H1 (cell line): ENCODE measurements around the gene KCNH1. TPM values are rescaled to one million over a fixed set of nuclear protein-coding genes. Genes with fewer than 3 reads are reported as not detected.

Experiments
- CTCF ChIA-PET: fragments of 300-600 bp; sonication (Branson Sonifier 250); formaldehyde crosslinking; loops from one replicate; lab custom pipeline; 2021; ENCODE audit not compliant: partially characterized antibody; lab: Charles Lee
- POLR2A ChIA-PET: fragments of 300-600 bp; sonication (Branson Sonifier 250); formaldehyde crosslinking; loops from one replicate; lab custom pipeline; 2021; ENCODE audit warnings: inconsistent platforms; ENCODE audit not compliant: partially characterized antibody; lab: Charles Lee
- DNase-seq, 2 experiments: peaks; one replicate each; pipeline versions ENCODE4 v3.0.0 to v3.0.0-alpha.2; 2010 to 2022; ENCODE audit warnings: low spot score in 2 of 2, low read depth in 1 of 2, mixed read lengths in 1 of 2
- FAIRE-seq: peaks from 2 replicates; lab custom pipeline; 2011; peaks lifted over from hg19 to GRCh38; lab: Jason Lieb, UNC
- H2AFZ ChIP-seq: 2 replicates; pipeline ENCODE4 v1.8.1; 2012; ENCODE audit warnings: low read length, inconsistent platforms
- H2AK5ac ChIP-seq: 2 replicates; pipeline ENCODE4 v1.6.1; 2013; ENCODE audit warnings: low read depth, low read length
- H2BK120ac ChIP-seq: replicated peaks from 2 replicates; pipeline ENCODE3; 2013; ENCODE audit warnings: low read depth, low read length, inconsistent platforms
- H2BK12ac ChIP-seq: 2 replicates; pipeline ENCODE4 v1.6.1; 2013; ENCODE audit warnings: low read depth, low read length
- H2BK15ac ChIP-seq: 2 replicates; pipeline ENCODE4 v1.6.1; 2013; ENCODE audit warnings: low read length
- H2BK20ac ChIP-seq: 2 replicates; pipeline ENCODE4 v1.6.1; 2013; ENCODE audit warnings: low read length
- H2BK5ac ChIP-seq: 2 replicates; pipeline ENCODE4 v1.6.1; 2013; ENCODE audit warnings: low read depth, low read length
- H3K14ac ChIP-seq: 2 replicates; pipeline ENCODE4 v1.6.1; 2013; ENCODE audit warnings: inconsistent platforms; ENCODE audit not compliant: insufficient read length
- H3K18ac ChIP-seq: 2 replicates; pipeline ENCODE4 v1.6.1; 2013; ENCODE audit warnings: low read length; ENCODE audit errors: extremely low read depth
- H3K23ac ChIP-seq: 2 replicates; pipeline ENCODE4 v1.6.1; 2013; ENCODE audit warnings: inconsistent platforms; ENCODE audit not compliant: insufficient read length
- H3K23me2 ChIP-seq: 2 replicates; pipeline ENCODE4 v1.6.1; 2013; ENCODE audit warnings: low read depth, low read length
- H3K27ac ChIP-seq: 2 replicates; pipeline ENCODE4 v1.6.1; 2011; ENCODE audit warnings: low read depth, low read length, inconsistent platforms
- H3K27me3 ChIP-seq, 4 experiments: replicated peaks in 1 of 4; 1 replicate in 1 of 4; 2 replicates in 3 of 4; pipeline versions ENCODE4 v1.6.1 to v1.8.1; 2011 to 2013; ENCODE audit warnings: low read length in 3 of 4, mild to moderate bottlenecking in 3 of 4, inconsistent platforms in 2 of 4, mixed read lengths in 2 of 4, moderate library complexity in 1 of 4; ENCODE audit not compliant: control insufficient read depth in 3 of 4, insufficient read depth in 3 of 4; ENCODE audit errors: extremely low read depth in 1 of 4
- H3K36me3 ChIP-seq, 4 experiments: 2 replicates each; pipeline versions ENCODE4 v1.6.1 to v1.8.1; 2011 to 2013; ENCODE audit warnings: mild to moderate bottlenecking in 4 of 4, low read length in 3 of 4, moderate library complexity in 2 of 4, control low read depth in 1 of 4, inconsistent platforms in 1 of 4; ENCODE audit not compliant: insufficient read depth in 4 of 4, control insufficient read depth in 2 of 4
- H3K4ac ChIP-seq: replicated peaks from 2 replicates; pipeline ENCODE3; 2013; ENCODE audit warnings: low read length, low read depth, mixed read lengths, inconsistent platforms; ENCODE audit not compliant: insufficient read length
- H3K4me1 ChIP-seq, 4 experiments: replicated peaks in 1 of 4; 1 replicate in 1 of 4; 2 replicates in 3 of 4; pipeline versions ENCODE4 v1.6.1 to v1.8.1; 2011 to 2013; ENCODE audit warnings: low read length in 3 of 4, inconsistent platforms in 2 of 4, mixed read lengths in 1 of 4; ENCODE audit not compliant: insufficient read depth in 4 of 4, control insufficient read depth in 3 of 4
- H3K4me2 ChIP-seq, 2 experiments: 2 replicates each; pipeline versions ENCODE4 v1.6.1 to v1.8.1; 2011 to 2013; ENCODE audit warnings: low read depth in 2 of 2, low read length in 2 of 2, control low read depth in 1 of 2, inconsistent platforms in 1 of 2, mild to moderate bottlenecking in 1 of 2; ENCODE audit not compliant: insufficient read depth in 1 of 2
- H3K4me3 ChIP-seq, 4 experiments: fragments of 200-600, 300-600 bp in 1 of 4; sonication (generic), shearing (Covaris generic), sonication (Bioruptor Twin) in 1 of 4; 2 replicates each; pipeline versions ENCODE4 v1.5.1 to v1.8.1; 2011 to 2016; ENCODE audit warnings: low read length in 4 of 4, low read depth in 3 of 4, control low read depth in 2 of 4, inconsistent platforms in 2 of 4, mild to moderate bottlenecking in 2 of 4, mixed read lengths in 1 of 4, moderate library complexity in 1 of 4; ENCODE audit not compliant: insufficient read depth in 2 of 4; ENCODE audit errors: extremely low read depth in 1 of 4
- H3K56ac ChIP-seq: replicated peaks from 2 replicates; pipeline ENCODE3; 2013; ENCODE audit warnings: low read depth, mild to moderate bottlenecking, mixed read lengths, low read length, inconsistent platforms; ENCODE audit not compliant: insufficient read length
- H3K79me1 ChIP-seq: 2 replicates; pipeline ENCODE4 v1.6.1; 2013; ENCODE audit warnings: low read depth, low read length, control low read depth
- H3K79me2 ChIP-seq, 2 experiments: 2 replicates each; pipeline versions ENCODE4 v1.6.1 to v1.8.1; 2012 to 2013; ENCODE audit warnings: low read length in 2 of 2, mild to moderate bottlenecking in 2 of 2, inconsistent platforms in 1 of 2; ENCODE audit not compliant: insufficient read depth in 2 of 2, control insufficient read depth in 1 of 2
- H3K9ac ChIP-seq, 4 experiments: replicated peaks in 1 of 4; 1 replicate in 1 of 4; 2 replicates in 3 of 4; pipeline versions ENCODE4 v1.6.1 to v1.8.1; 2011 to 2013; ENCODE audit warnings: low read depth in 3 of 4, low read length in 3 of 4, control low read depth in 2 of 4, mild to moderate bottlenecking in 2 of 4, moderate library complexity in 2 of 4, inconsistent platforms in 1 of 4; ENCODE audit errors: extremely low read depth in 1 of 4
- H3K9me3 ChIP-seq, 2 experiments: 2 replicates each; pipeline versions ENCODE4 v1.6.1 to v1.8.1; 2012 to 2013; ENCODE audit warnings: mild to moderate bottlenecking in 2 of 2, moderate library complexity in 2 of 2, control low read depth in 1 of 2, inconsistent platforms in 1 of 2, low read depth in 1 of 2, low read length in 1 of 2, mixed read lengths in 1 of 2; ENCODE audit not compliant: insufficient read depth in 2 of 2
- H4K20me1 ChIP-seq, 2 experiments: replicated peaks in 1 of 2; 2 replicates each; pipeline versions ENCODE3 to v1.8.1; 2011 to 2013; ENCODE audit warnings: inconsistent platforms in 2 of 2, low read length in 2 of 2, mild to moderate bottlenecking in 1 of 2; ENCODE audit not compliant: insufficient read depth in 2 of 2, control insufficient read depth in 1 of 2
- H4K5ac ChIP-seq: 2 replicates; pipeline ENCODE4 v1.6.1; 2013; ENCODE audit warnings: low read length, low read depth, mixed read lengths, inconsistent platforms; ENCODE audit not compliant: insufficient read length
- H4K8ac ChIP-seq: 2 replicates; pipeline ENCODE4 v1.8.0; 2013; ENCODE audit warnings: mild to moderate bottlenecking, moderate library complexity, low read length, inconsistent platforms; ENCODE audit not compliant: insufficient read depth; ENCODE audit errors: extremely low read depth
- H4K91ac ChIP-seq: replicated peaks from 2 replicates; pipeline ENCODE3; 2013; ENCODE audit warnings: low read length, mixed read lengths, inconsistent platforms; ENCODE audit not compliant: insufficient read length
- BACH1 ChIP-seq: IDR thresholded peaks from 2 replicates; pipeline ENCODE4 v1.6.1; 2012; ENCODE audit warnings: low read length, improper control_type of control experiment
- BRCA1 ChIP-seq: IDR thresholded peaks from 2 replicates; pipeline ENCODE4 v1.6.1; 2012; ENCODE audit warnings: low read depth, low read length, improper control_type of control experiment
- CHD1 ChIP-seq: IDR thresholded peaks from 2 replicates; pipeline ENCODE4 v1.6.1; 2012; ENCODE audit warnings: low read depth, low read length, improper control_type of control experiment
- GTF2F1 ChIP-seq: IDR thresholded peaks from 2 replicates; pipeline ENCODE4 v1.6.1; 2012; ENCODE audit warnings: low read depth, low read length, improper control_type of control experiment, borderline replicate concordance
- JUND ChIP-seq: IDR thresholded peaks from 2 replicates; pipeline ENCODE4 v1.6.1; 2011; ENCODE audit warnings: mild to moderate bottlenecking, improper control_type of control experiment, low read length
- KDM1A ChIP-seq: fragments of 200-600, 300-600 bp; sonication (generic); IDR thresholded peaks from 2 replicates; pipeline ENCODE4 v1.7.1; 2016; ENCODE audit warnings: mild to moderate bottlenecking, low read length, borderline replicate concordance
- SP2 ChIP-seq: IDR thresholded peaks from 2 replicates; pipeline ENCODE4 v1.6.1; 2012; ENCODE audit warnings: mild to moderate bottlenecking, low read length, inconsistent platforms
- TAF1 ChIP-seq: IDR thresholded peaks from 2 replicates; pipeline ENCODE4 v1.6.1; 2011; ENCODE audit warnings: mild to moderate bottlenecking, low read depth, low read length
- TAF7 ChIP-seq: optimal IDR thresholded peaks from 2 replicates; pipeline ENCODE3; 2011; ENCODE audit warnings: low read depth, mild to moderate bottlenecking, inconsistent platforms, low read length, moderate library complexity, borderline replicate concordance
- TBP ChIP-seq: IDR thresholded peaks from 2 replicates; pipeline ENCODE4 v1.6.1; 2011; ENCODE audit warnings: low read depth, low read length, improper control_type of control experiment
- YY1 ChIP-seq: IDR thresholded peaks from 2 replicates; pipeline ENCODE4 v1.6.1; 2011; ENCODE audit warnings: low read depth, mild to moderate bottlenecking, low read length
- WGBS, 2 experiments: shearing (Covaris generic) in 1 of 2; methylation state at CpG; one replicate each; pipeline versions ENCODE4 v1.1.6 to v1.1.7; 2013 to 2015; ENCODE audit warnings: low lambda C conversion rate in 2 of 2, mixed read lengths in 2 of 2, inconsistent platforms in 1 of 2, low coverage in 1 of 2, missing lambda C conversion rate in 1 of 2; ENCODE audit not compliant: insufficient replicate concordance in 2 of 2, insufficient coverage in 1 of 2, insufficient read length in 1 of 2; ENCODE audit errors: extremely low coverage in 1 of 2, missing lambda C conversion rate in 1 of 2; 5-methylcytosine and 5-hydroxymethylcytosine counted together
- polyA plus RNA-seq, 7 experiments: library from polyadenylated mRNA; depleted of rRNA in 3 of 7; stranded (reverse) in 5 of 7; unstranded in 2 of 7; fragments of >200 nt in 5 of 7; fragments of 200-250 nt in 2 of 7; gene quantifications; 1 replicate in 5 of 7; 2 replicates in 1 of 7; 4 replicates in 1 of 7; pipeline versions ENCODE4 v1.2.1 to v1.2.3, GENCODE V29; 2011 to 2013; ENCODE audit warnings: missing spikeins in 2 of 7, mixed read lengths in 2 of 7
- total RNA-seq: library from RNA; stranded (reverse); fragmentation: NEBNext Ultra II Directional; extraction: Animal tissue kit (Norgen Biotek cat#: 25700); gene quantifications from 2 replicates; pipeline ENCODE4 v1.2.1, GENCODE V29; 2021
- TF ChIP-seq, protein P1 (sequence below): IDR thresholded peaks from 2 replicates; pipeline ENCODE4 v1.6.1; 2011; ENCODE audit warnings: low read depth, mild to moderate bottlenecking, low read length; ENCODE audit not compliant: insufficient read depth
- TF ChIP-seq, protein P2 (sequence below), 3 experiments: IDR thresholded peaks; 1 replicate in 2 of 3; 2 replicates in 1 of 3; pipeline versions ENCODE4 v1.5.1 to v1.6.1; 2011; ENCODE audit warnings: low read length in 3 of 3, mild to moderate bottlenecking in 3 of 3, inconsistent platforms in 2 of 3, low read depth in 1 of 3, moderate library complexity in 1 of 3; ENCODE audit not compliant: insufficient read depth in 1 of 3; ENCODE audit errors: control extremely low read depth in 1 of 3

The KCNH1 gene
- total and polyA plus RNA-seq, 2 of the 8 experiments (the other 6 are each of a cell fraction or from before 2014, with no cell fraction given) = 0.27 to 0.34 TPM

- H2BK12ac ChIP-seq = no peak overlapping the region
- H3K4me3 ChIP-seq = no peak overlapping the region
- no peaks in the 10 kb centered on the region for H3K79me1 ChIP-seq
- H2BK5ac ChIP-seq = no peak overlapping the region
- H3K23me2 ChIP-seq = no peaks in the 10 kb centered on the region
- DNase-seq = no peak
- no peak for FAIRE-seq
- H3K4ac ChIP-seq = no peak overlapping the region
- no peak overlapping the region for H3K4me2 ChIP-seq
- no peak overlapping the region for H3K9ac ChIP-seq
- H4K20me1 ChIP-seq = no peaks in the 10 kb centered on the region
- H3K18ac ChIP-seq = no peak overlapping the region
- no peak overlapping the region for H2BK120ac ChIP-seq
- H3K79me2 ChIP-seq = no peaks in the 10 kb centered on the region
- 74% methylated on average over 2 of the region's 2 CpGs; no CpG with 5 or more reads in 1 of the 2 experiments for WGBS, 2 experiments
- H3K23ac ChIP-seq = no peak overlapping the region
- H3K56ac ChIP-seq = no peak overlapping the region
- H3K36me3 ChIP-seq = no peaks in the 10 kb centered on the region
- POLR2A ChIA-PET = no interaction called here
- no peak overlapping the region for H4K8ac ChIP-seq
- H3K14ac ChIP-seq = no peak overlapping the region
- H3K27ac ChIP-seq = no peak overlapping the region
- H3K4me1 ChIP-seq = no peaks in the 10 kb centered on the region; a peak in 1 of 7 replicates
- H3K27me3 ChIP-seq = no peaks in the 10 kb centered on the region
- H2BK15ac ChIP-seq = no peak overlapping the region
- no peak overlapping the region for H4K5ac ChIP-seq
- H2AFZ ChIP-seq = no peak overlapping the region
- no peaks in the 10 kb centered on the region for H3K9me3 ChIP-seq
- CTCF ChIA-PET = interaction anchor here (1.5 kb wide), 1 partner anchor 10 kb away, joined by 5 read pairs; no protein-coding TSS in a partner anchor
- no peak overlapping the region for H4K91ac ChIP-seq
- no peak overlapping the region for H2BK20ac ChIP-seq
- no peak overlapping the region for H2AK5ac ChIP-seq
- TF ChIP-seq SP2 = no peak
- no peak for TF ChIP-seq YY1
- TF ChIP-seq CHD1 = no peak
- TF ChIP-seq TAF1 = no peak
- no peak for TF ChIP-seq TAF7
- TF ChIP-seq BACH1 = no peak
- no peak for TF ChIP-seq GTF2F1
- TF ChIP-seq BRCA1 = no peak
- no peak for TF ChIP-seq KDM1A
- TF ChIP-seq, protein P1, sequence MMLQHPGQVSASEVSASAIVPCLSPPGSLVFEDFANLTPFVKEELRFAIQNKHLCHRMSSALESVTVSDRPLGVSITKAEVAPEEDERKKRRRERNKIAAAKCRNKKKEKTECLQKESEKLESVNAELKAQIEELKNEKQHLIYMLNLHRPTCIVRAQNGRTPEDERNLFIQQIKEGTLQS = no peak
- no peak for TF ChIP-seq TBP
- no peak for TF ChIP-seq JUND
- TF ChIP-seq, protein P2, sequence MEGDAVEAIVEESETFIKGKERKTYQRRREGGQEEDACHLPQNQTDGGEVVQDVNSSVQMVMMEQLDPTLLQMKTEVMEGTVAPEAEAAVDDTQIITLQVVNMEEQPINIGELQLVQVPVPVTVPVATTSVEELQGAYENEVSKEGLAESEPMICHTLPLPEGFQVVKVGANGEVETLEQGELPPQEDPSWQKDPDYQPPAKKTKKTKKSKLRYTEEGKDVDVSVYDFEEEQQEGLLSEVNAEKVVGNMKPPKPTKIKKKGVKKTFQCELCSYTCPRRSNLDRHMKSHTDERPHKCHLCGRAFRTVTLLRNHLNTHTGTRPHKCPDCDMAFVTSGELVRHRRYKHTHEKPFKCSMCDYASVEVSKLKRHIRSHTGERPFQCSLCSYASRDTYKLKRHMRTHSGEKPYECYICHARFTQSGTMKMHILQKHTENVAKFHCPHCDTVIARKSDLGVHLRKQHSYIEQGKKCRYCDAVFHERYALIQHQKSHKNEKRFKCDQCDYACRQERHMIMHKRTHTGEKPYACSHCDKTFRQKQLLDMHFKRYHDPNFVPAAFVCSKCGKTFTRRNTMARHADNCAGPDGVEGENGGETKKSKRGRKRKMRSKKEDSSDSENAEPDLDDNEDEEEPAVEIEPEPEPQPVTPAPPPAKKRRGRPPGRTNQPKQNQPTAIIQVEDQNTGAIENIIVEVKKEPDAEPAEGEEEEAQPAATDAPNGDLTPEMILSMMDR (IDR thresholded peaks at IDR 0.05; ENCODE audit: control extremely low read depth in 1 of 3, insufficient read depth in 1 of 3, low read depth in 1 of 3, low read length in 3 of 3) = no peak
Measured at GRCh38 chr1:210942513-210942912, 191.4 kb downstream of the KCNH1 start.
